ENCODE results near the gene GPC6. TPM values are rescaled to one million over a fixed set of nuclear protein-coding genes. Genes with fewer than 3 reads are reported as not detected.
"Not testable (repeated sequence)": the region's sequence is repeated elsewhere in the genome, so short reads cannot be mapped to it uniquely, and the experiment has no call there.

The GPC6 gene
- total and polyA plus RNA-seq, 2 experiments from 2014 or later, result 26.0 to 92.8 TPM

DNA sequence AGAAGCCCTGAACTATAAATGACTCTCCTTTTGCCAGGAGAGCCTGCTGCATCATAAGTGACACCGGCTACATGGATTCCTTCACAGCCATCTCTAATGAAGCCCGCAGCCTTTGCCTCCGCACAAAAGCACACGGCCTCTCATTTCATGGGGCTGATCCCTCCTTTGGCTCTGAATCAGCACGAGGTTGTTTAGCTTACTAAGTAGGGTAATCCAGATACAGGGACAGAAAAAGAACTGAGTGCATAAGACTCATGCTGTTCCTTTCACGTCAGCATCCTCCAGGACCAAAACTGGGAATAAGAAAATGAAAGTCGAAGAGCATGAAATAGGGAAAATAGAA lies 1116.6 kb downstream of the GPC6 start:
- Histone ChIP-seq H3K9me2 (replicated peaks; ENCODE audit: insufficient read depth) (no peaks in the 10 kb centered on the region), H3K9me3 (ENCODE audit: low read depth) (no peaks in the 10 kb centered on the region), H3K4me3 (no peak overlapping the region), H4K20me1 (ENCODE audit: insufficient read depth, poor library complexity, severe bottlenecking) (no peaks in the 10 kb centered on the region), H3K4me2 (peak overlapping the region; percentile 48), H3K4me1 (ENCODE audit: insufficient read depth) (peaks cover 28% of the 10 kb centered on the region), H3K27ac (peak overlapping the region; percentile 62), H3K36me3 (replicated peaks; ENCODE audit: insufficient read depth, low read depth) (no peaks in the 10 kb centered on the region), H2AFZ (no peak overlapping the region), H3K79me2 (no peaks in the 10 kb centered on the region), H3K27me3 (no peaks in the 10 kb centered on the region)
- WGBS (ENCODE audit: low lambda C conversion rate, missing lambda C conversion rate), result 58% methylated on average over 7 of the region's 7 CpGs
- TF ChIP-seq EZH2 (IDR thresholded peaks at IDR 0.05; ENCODE audit: borderline replicate concordance) (no peak), EZH2phosphoT487 (IDR thresholded peaks at IDR 0.05; ENCODE audit: low read depth, severe bottlenecking, unreplicated experiment) (no peak)
- TF ChIP-seq, protein P1, sequence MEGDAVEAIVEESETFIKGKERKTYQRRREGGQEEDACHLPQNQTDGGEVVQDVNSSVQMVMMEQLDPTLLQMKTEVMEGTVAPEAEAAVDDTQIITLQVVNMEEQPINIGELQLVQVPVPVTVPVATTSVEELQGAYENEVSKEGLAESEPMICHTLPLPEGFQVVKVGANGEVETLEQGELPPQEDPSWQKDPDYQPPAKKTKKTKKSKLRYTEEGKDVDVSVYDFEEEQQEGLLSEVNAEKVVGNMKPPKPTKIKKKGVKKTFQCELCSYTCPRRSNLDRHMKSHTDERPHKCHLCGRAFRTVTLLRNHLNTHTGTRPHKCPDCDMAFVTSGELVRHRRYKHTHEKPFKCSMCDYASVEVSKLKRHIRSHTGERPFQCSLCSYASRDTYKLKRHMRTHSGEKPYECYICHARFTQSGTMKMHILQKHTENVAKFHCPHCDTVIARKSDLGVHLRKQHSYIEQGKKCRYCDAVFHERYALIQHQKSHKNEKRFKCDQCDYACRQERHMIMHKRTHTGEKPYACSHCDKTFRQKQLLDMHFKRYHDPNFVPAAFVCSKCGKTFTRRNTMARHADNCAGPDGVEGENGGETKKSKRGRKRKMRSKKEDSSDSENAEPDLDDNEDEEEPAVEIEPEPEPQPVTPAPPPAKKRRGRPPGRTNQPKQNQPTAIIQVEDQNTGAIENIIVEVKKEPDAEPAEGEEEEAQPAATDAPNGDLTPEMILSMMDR (IDR thresholded peaks at IDR 0.05; ENCODE audit: poor library complexity), result no peak
- DNase-seq (ENCODE audit: low spot score), result peak; percentile 33

DNA sequence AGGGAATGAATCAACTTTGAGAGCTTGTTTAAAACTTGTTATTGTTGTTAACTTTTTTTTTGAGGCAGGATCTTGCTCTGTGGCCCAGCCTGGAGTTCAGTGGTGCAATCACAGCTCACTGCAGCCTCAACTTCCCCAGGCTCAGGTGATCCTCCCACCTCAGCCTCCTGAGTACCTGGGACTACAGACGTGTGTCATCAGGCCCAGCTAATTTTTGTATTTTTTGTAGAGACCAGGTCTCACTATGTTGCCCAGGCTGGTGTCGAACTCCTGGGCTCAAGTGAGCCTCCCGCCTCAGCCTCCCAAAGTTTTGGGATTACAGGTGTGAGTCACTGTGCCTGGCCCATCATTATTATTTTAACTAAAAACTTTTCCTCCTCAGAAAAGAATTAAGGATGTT lies 1117.1 kb downstream of the GPC6 start:
- WGBS (ENCODE audit: low lambda C conversion rate, missing lambda C conversion rate), result 96% methylated on average over 3 of the region's 3 CpGs
- DNase-seq (ENCODE audit: low spot score); H4K20me1 ChIP-seq (ENCODE audit: insufficient read depth, poor library complexity, severe bottlenecking); H2AFZ ChIP-seq; H3K4me3 ChIP-seq; H3K9me3 ChIP-seq (ENCODE audit: low read depth); H3K27me3 ChIP-seq; H3K36me3 ChIP-seq (replicated peaks; ENCODE audit: insufficient read depth, low read depth); H3K9me2 ChIP-seq (replicated peaks; ENCODE audit: insufficient read depth); H3K79me2 ChIP-seq: not testable (repeated sequence)
- Histone ChIP-seq H3K4me2 (peak overlapping the region; percentile 48), H3K27ac (peak overlapping the region; percentile 62), H3K4me1 (ENCODE audit: insufficient read depth) (peaks cover 28% of the 10 kb centered on the region)

DNA sequence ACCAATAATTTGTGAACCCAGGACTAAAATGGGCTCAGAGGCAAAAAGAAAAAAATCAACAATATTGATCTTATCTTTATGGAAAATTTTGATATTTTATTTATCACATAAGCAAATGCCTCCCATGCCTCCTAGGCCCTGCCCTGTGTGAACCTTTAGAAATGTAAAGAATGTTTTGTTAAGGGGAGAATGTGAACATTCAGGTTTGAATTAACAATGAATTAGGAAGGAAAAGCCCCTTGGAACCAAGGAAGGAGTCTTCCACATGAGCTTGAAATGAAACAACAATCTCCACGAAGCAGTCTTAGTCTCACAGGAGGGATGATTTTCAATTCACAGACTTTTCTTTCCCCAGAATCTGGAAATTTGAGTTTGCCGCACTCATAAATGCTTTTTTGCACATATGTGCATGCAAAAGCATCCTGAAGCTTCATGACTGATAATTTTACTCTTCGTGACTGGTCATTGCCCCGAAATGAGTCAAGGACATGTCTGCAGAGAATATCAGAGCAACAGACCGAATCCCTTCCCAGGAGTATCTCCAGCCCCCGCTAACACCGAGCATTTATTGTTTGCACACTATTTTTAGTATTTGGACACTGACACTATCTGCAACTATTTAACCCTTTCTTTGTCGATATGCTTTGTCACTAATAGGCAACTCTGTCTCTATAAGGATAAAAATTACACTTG lies 1117.7 kb downstream of the GPC6 start:
- Histone ChIP-seq H3K36me3 (replicated peaks; ENCODE audit: insufficient read depth, low read depth) (no peaks in the 10 kb centered on the region), H3K9me3 (ENCODE audit: low read depth) (no peaks in the 10 kb centered on the region), H3K4me2 (peak overlapping the region; percentile 34), H3K79me2 (no peaks in the 10 kb centered on the region), H3K4me3 (no peak overlapping the region), H3K9me2 (replicated peaks; ENCODE audit: insufficient read depth) (no peaks in the 10 kb centered on the region), H3K4me1 (ENCODE audit: insufficient read depth) (peaks cover 28% of the 10 kb centered on the region), H3K27me3 (no peaks in the 10 kb centered on the region), H4K20me1 (ENCODE audit: insufficient read depth, poor library complexity, severe bottlenecking) (no peaks in the 10 kb centered on the region), H2AFZ (no peak overlapping the region), H3K27ac (peak overlapping the region; percentile 62)
- TF ChIP-seq, protein P1 (IDR thresholded peaks at IDR 0.05; ENCODE audit: poor library complexity), result no peak
- TF ChIP-seq EZH2 (IDR thresholded peaks at IDR 0.05; ENCODE audit: borderline replicate concordance), result no peak
- TF ChIP-seq EZH2phosphoT487 (IDR thresholded peaks at IDR 0.05; ENCODE audit: low read depth, severe bottlenecking, unreplicated experiment), result no peak
- no peak for DNase-seq (ENCODE audit: low spot score)
- WGBS (ENCODE audit: low lambda C conversion rate, missing lambda C conversion rate), result 44% methylated on average over 8 of the region's 8 CpGs

DNA sequence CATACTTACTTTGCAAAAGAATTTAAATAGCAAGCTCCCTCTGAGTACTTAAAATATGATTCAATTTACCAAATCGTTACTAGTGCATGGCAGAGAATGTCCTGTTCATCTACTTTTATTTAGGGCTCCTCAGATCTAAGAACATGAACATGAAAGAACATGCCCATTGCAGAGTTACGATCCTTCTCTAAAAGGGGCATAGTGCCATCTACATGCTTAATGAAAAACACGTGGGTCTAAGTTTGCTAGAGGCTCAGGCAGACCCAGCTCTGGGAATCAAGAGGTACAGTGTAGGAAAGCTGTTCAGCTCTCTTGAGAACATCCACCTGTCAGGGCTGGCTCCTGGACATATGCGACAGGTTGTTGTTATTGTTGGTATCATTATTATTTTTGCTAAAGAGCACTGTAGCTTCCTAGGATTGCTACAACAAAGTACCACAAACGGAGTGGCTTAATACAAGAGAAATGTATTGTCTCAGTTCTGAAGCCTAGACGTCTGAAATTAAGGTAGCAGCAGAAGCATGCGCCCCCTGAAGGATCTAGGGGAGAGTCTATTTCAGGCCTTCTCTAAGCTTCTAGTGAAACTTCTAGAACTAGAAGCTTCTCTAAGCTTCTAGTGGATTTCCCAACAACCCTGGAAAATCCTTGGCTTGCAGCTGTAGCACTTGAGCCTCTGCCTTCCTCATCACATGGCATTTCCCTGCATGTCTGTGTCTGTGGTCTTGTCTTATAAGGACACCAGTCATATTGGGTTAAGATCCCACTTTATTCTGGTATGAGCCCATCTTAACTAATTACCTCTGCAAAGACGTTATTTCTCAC lies 1119.0 kb downstream of the GPC6 start:
- no peak overlapping the region for H3K27ac ChIP-seq
- no peaks in the 10 kb centered on the region for H3K36me3 ChIP-seq (replicated peaks; ENCODE audit: insufficient read depth, low read depth)
- H2AFZ ChIP-seq, result no peak overlapping the region
- peak; percentile 26 for DNase-seq (ENCODE audit: low spot score)
- no peak for TF ChIP-seq EZH2phosphoT487 (IDR thresholded peaks at IDR 0.05; ENCODE audit: low read depth, severe bottlenecking, unreplicated experiment)
- TF ChIP-seq, protein P1 (IDR thresholded peaks at IDR 0.05; ENCODE audit: poor library complexity), result peak; percentile 9
- no peaks in the 10 kb centered on the region for H3K9me3 ChIP-seq (ENCODE audit: low read depth)
- H3K4me2 ChIP-seq, result no peak overlapping the region
- H3K4me1 ChIP-seq (ENCODE audit: insufficient read depth), result peaks cover 28% of the 10 kb centered on the region
- H3K4me3 ChIP-seq, result no peak overlapping the region
- H3K27me3 ChIP-seq, result no peaks in the 10 kb centered on the region
- H3K79me2 ChIP-seq, result no peaks in the 10 kb centered on the region
- no peaks in the 10 kb centered on the region for H3K9me2 ChIP-seq (replicated peaks; ENCODE audit: insufficient read depth)
- no peaks in the 10 kb centered on the region for H4K20me1 ChIP-seq (ENCODE audit: insufficient read depth, poor library complexity, severe bottlenecking)
- WGBS (ENCODE audit: low lambda C conversion rate, missing lambda C conversion rate), result 66% methylated on average over 8 of the region's 8 CpGs
